Transverse colon (tissue), 4 donors: Measurements from ENCODE around the gene PRPF6. TPM values are rescaled to one million over a fixed set of nuclear protein-coding genes. Genes with fewer than 3 reads are reported as not detected.

Source experiments
- DNase-seq: peaks from one replicate; pipeline ENCODE4 v3.0.0-alpha.2; 2019
- H3K27ac ChIP-seq, 4 donors: fragments of 200-600 bp; sonication (generic); 2 replicates each; pipeline ENCODE4 v1.5.1; 2016 to 2018; ENCODE audit warnings: inconsistent platforms in 4 of 4
- H3K27me3 ChIP-seq: fragments of 200-600 bp; sonication (generic); 2 replicates; pipeline ENCODE4 v1.5.1; 2017; ENCODE audit warnings: inconsistent platforms
- H3K36me3 ChIP-seq, 4 donors: fragments of 200-600 bp; sonication (generic); 2 replicates each; pipeline ENCODE4 v1.5.1; 2017 to 2019; ENCODE audit warnings: inconsistent platforms in 4 of 4
- H3K4me1 ChIP-seq, 4 donors: fragments of 200-600 bp; sonication (generic); 2 replicates each; pipeline ENCODE4 v1.5.1; 2017 to 2020; ENCODE audit warnings: inconsistent platforms in 4 of 4
- H3K4me3 ChIP-seq, 4 donors: fragments of 200-600 bp; sonication (generic); 1 replicate in 1 of 4; 2 replicates in 3 of 4; pipeline versions ENCODE4 v1.5.1 to v1.6.1; 2017 to 2019; ENCODE audit warnings: inconsistent platforms in 4 of 4
- H3K9me3 ChIP-seq, 2 donors: fragments of 200-600 bp; sonication (generic); 2 replicates each; pipeline ENCODE4 v1.5.1; 2017 to 2019; ENCODE audit warnings: inconsistent platforms in 2 of 2
- EP300 ChIP-seq: sonication (generic); formaldehyde crosslinking; IDR thresholded peaks from one replicate; pipeline ENCODE4 v1.6.1; 2017; ENCODE audit warnings: antibody characterized with exemption, low read depth
- POLR2A ChIP-seq: fragments of 450-650 bp; IDR thresholded peaks from one replicate; pipeline ENCODE4 v1.6.1; 2016; ENCODE audit warnings: antibody characterized with exemption, mild to moderate bottlenecking, moderate library complexity
- POLR2AphosphoS5 ChIP-seq, 3 donors: sonication (generic); formaldehyde crosslinking; IDR thresholded peaks; one replicate each; pipeline ENCODE4 v1.6.1; 2016; ENCODE audit warnings: antibody characterized with exemption in 3 of 3
- WGBS, 2 donors: methylation state at CpG; one replicate each; pipeline ENCODE4 v1.1.5; 2018; ENCODE audit warnings: low coverage in 1 of 2; 5-methylcytosine and 5-hydroxymethylcytosine counted together
- in situ Hi-C, 4 donors: fragments of 200-750 bp; cut with MboI; loops; one replicate each; pipeline versions ENCODE4 v1.15.0 to v1.15.1; 2017; ENCODE audit warnings: low sequenced_read_pairs in 3 of 4, low pct_ligation_motif_present in 1 of 4, low pct_unique_long_range_greater_than_20kb in 1 of 4
- intact Hi-C: fragments of 100-400 bp; cut with DNase I; formaldehyde crosslinking; loops from one replicate; pipeline ENCODE4 v1.15.1; 2023; ENCODE audit warnings: low total_unique reads
- total RNA-seq, 4 donors: library from RNA; depleted of rRNA; stranded (reverse); fragments of >200 nt; gene quantifications; one replicate each; pipeline ENCODE4 v1.1.0, GENCODE V29; 2016
- TF ChIP-seq, protein P1 (sequence below), 5 experiments: fragments of 200-600 bp in 3 of 5; fragments of 450-650 bp in 2 of 5; sonication (generic) in 3 of 5; IDR thresholded peaks; 1 replicate in 2 of 5; 2 replicates in 3 of 5; pipeline ENCODE4 v1.5.1; 2016 to 2017; ENCODE audit warnings: antibody characterized with exemption in 5 of 5, inconsistent platforms in 3 of 5, mild to moderate bottlenecking in 2 of 5, moderate library complexity in 1 of 5

The PRPF6 gene
- total RNA-seq, 4 donors from 2014 or later: 29.2 to 55.7 (median 51.8) TPM

DNA sequence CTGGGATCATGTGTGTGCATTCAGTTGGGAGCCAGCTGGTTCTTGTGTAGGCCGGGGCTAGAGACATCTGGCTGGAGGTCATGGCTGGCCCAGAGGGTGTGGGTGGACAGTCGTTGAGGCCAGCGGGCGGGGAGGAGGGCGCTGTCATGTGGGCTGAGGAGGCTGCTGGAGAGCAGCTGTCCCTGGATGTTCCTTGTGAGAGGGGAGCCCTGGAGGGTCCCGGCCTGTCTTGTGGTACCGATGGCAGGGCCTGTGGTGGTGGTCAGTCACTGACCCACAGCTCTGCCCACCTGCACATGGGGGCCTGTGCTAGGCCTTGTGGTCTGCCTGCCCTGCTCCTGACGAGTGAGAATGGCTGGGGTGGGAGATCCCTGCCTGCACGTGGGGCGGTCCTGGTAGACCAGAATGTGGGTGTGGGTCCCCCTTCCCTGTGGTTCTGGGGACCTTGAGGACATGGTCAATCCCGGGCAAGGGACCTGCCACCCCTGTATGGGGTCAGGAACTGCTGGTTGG is 53.1 kb downstream of the PRPF6 start:
- in situ Hi-C loops: no loop called here
- Histone ChIP-seq H3K27ac (no peak overlapping the region), H3K27me3 (peaks cover 31% of the 10 kb centered on the region), H3K36me3 (peaks cover 0 to 33% (median 12%) of the 10 kb centered on the region in 4 donors), H3K4me1 (peaks cover 9 to 27% (median 15%) of the 10 kb centered on the region in 4 donors), H3K4me3 (no peak overlapping the region), H3K9me3 (no peaks in the 10 kb centered on the region)
- DNase-seq: no peak
- TF ChIP-seq, protein P1, sequence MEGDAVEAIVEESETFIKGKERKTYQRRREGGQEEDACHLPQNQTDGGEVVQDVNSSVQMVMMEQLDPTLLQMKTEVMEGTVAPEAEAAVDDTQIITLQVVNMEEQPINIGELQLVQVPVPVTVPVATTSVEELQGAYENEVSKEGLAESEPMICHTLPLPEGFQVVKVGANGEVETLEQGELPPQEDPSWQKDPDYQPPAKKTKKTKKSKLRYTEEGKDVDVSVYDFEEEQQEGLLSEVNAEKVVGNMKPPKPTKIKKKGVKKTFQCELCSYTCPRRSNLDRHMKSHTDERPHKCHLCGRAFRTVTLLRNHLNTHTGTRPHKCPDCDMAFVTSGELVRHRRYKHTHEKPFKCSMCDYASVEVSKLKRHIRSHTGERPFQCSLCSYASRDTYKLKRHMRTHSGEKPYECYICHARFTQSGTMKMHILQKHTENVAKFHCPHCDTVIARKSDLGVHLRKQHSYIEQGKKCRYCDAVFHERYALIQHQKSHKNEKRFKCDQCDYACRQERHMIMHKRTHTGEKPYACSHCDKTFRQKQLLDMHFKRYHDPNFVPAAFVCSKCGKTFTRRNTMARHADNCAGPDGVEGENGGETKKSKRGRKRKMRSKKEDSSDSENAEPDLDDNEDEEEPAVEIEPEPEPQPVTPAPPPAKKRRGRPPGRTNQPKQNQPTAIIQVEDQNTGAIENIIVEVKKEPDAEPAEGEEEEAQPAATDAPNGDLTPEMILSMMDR (IDR thresholded peaks at IDR 0.05): no peak
- TF ChIP-seq POLR2AphosphoS5 (IDR thresholded peaks at IDR 0.05) (no peak), EP300 (no peak), POLR2A (no peak)
- intact Hi-C loops: no loop called here
- WGBS, 2 donors: 79% methylated on average over 11 of the region's 11 CpGs; no CpG with 5 or more reads in 1 of the 2 donors

DNA sequence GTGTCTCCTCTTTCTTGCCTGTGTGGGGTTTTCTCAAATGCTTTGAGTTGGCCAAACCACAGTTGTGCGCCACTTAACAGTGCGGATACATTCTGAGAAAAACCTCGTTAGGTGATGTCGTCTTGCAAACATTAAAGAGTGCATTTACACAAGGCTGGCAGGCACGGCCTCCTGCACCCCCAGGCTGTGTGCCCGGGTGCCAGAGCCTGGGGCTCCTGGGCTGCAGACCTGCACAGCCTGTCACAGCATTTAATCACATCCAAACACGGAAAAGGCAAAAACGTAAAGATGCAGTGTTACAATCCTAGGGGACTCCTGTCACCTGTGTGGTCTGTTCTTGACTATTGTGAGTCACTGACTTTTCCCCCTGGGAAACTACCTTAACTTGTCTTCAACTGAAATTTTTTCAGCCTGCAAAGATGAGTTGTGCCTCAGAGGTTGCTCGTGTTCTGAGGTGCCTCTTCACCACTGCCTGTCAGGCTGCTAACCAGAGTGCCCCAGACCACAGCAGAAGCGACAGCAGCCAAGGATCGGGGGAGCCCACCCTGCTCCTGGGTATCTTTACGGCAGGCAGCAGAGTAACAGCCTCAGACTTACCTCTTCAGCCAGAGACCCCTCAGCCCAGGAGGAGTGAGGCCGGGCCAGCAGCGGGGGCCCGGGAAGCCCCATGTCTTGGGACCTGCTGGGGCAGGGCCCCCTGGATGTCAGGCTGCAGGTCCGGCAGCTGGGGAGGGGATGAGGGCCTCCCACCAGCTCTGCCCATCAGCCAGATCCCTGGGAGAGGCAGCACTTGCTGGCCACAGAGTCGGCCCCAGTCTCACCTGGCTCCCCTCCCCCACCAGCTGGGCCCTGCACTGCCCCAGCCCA is 54.4 kb downstream of the PRPF6 start:
- 64 to 100% methylated on average over 1 to 12 of the region's 17 CpGs for WGBS, 2 donors
- in situ Hi-C loops: no loop called here
- Histone ChIP-seq H3K4me1 (peaks cover 10 to 29% (median 18%) of the 10 kb centered on the region in 4 donors), H3K36me3 (peaks cover 0 to 23% (median 7%) of the 10 kb centered on the region in 4 donors), H3K9me3 (no peaks in the 10 kb centered on the region), H3K27ac (no peak overlapping the region), H3K27me3 (peaks cover 44% of the 10 kb centered on the region), H3K4me3 (no peak overlapping the region)
- no peak for DNase-seq
- no peak for TF ChIP-seq EP300
- TF ChIP-seq, protein P1 (IDR thresholded peaks at IDR 0.05): no peak
- no peak for TF ChIP-seq POLR2AphosphoS5 (IDR thresholded peaks at IDR 0.05)
- no peak for TF ChIP-seq POLR2A
- intact Hi-C loops: loop anchor here (5.0 kb wide), 1 partner anchor 77 kb away; no protein-coding TSS in a partner anchor

DNA sequence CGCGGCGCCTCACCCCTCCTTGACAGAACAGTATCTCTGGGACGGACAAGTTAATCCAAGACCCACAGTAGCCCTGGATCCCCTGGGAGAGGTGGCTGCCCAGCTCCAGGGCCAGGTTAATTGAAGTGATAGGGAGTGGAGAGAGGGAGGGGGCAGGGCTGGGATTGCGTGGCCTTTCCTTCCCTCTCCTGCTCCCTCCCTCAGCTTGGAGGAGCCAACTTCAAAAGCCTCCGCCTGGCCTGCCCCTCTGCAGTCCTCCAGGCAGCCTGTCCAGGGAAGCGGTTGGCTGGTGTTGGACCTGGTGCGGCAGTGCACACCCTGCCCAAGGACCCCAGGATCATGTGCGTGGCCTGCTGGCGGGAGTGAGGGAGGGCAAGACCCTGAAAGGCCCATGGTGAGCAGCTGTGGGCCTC is 55.0 kb downstream of the PRPF6 start, which contains the start of gene C20orf204:
TSS of gene C20orf204 (plus strand) at position 250 of the 413 bp plus-strand sequence. CDS start at position 392, 142 bp downstream.
- WGBS, 2 donors: 90% methylated on average over 10 of the region's 10 CpGs; no CpG with 5 or more reads in 1 of the 2 donors
- Histone ChIP-seq H3K4me1 (peaks cover 9 to 25% (median 15%) of the 10 kb centered on the region in 4 donors), H3K4me3 (no peak within 1 kb of the TSS), H3K27ac (no peak within 1 kb of the TSS), H3K27me3 (peaks cover 50% of the 10 kb centered on the region), H3K36me3 (peaks cover 0 to 23% (median 7%) of the 10 kb centered on the region in 4 donors), H3K9me3 (no peaks in the 10 kb centered on the region)
- in situ Hi-C loops (no loop called here), intact Hi-C loops (loop anchor here (5.0 kb wide), 1 partner anchor 76 kb away; no protein-coding TSS in a partner anchor)
- TF ChIP-seq POLR2A (no peak), EP300 (no peak), POLR2AphosphoS5 (IDR thresholded peaks at IDR 0.05) (no peak)
- TF ChIP-seq, protein P1 (IDR thresholded peaks at IDR 0.05): no peak
- DNase-seq: no peak
